Panc1 (cell line): ENCODE results near the gene SLC22A23. TPM values are rescaled to one million over a fixed set of nuclear protein-coding genes. Genes with fewer than 3 reads are reported as not detected.

Experiments used
- ATAC-seq: fragments of 200-7000 bp; cut with Tn5 transposase; 2 replicates; pipeline ENCODE4 v1.9.1; 2020; ENCODE audit warnings: mild to moderate bottlenecking, moderate library complexity
- BruUV-seq: library from RNA; stranded (reverse); fragments of 400-500 nt; replicated peaks from 2 replicates; lab custom pipeline; 2021; lab: Mats Ljungman, UMichigan
- CTCF ChIA-PET: fragments of 300-600 bp; sonication (Branson Sonifier 250); formaldehyde crosslinking; loops from one replicate; lab custom pipeline; 2022; ENCODE audit warnings: antibody characterized with exemption; lab: Charles Lee
- POLR2A ChIA-PET: fragments of 300-600 bp; sonication (Branson Sonifier 250); formaldehyde crosslinking; loops from one replicate; lab custom pipeline; 2022; ENCODE audit warnings: antibody characterized with exemption; lab: Charles Lee
- DNase-seq: peaks from one replicate; pipeline ENCODE4 v3.0.0-alpha.2; 2010; ENCODE audit warnings: low read depth, low spot score
- H3K27ac ChIP-seq: 2 replicates; pipeline ENCODE4 v1.5.1; 2011; ENCODE audit warnings: mild to moderate bottlenecking, low read length, inconsistent platforms
- H3K27me3 ChIP-seq: fragments of 200-500 bp; sonication (Bioruptor generic); 2 replicates; pipeline ENCODE4 v1.6.0; 2014; ENCODE audit warnings: low read length, inconsistent platforms; ENCODE audit not compliant: control insufficient read depth, insufficient read depth
- H3K36me3 ChIP-seq: fragments of 200-500 bp; sonication (Bioruptor generic); 2 replicates; pipeline ENCODE4 v1.5.1; 2014; ENCODE audit warnings: inconsistent platforms, mild to moderate bottlenecking, low read length, moderate library complexity; ENCODE audit not compliant: control insufficient read depth, insufficient read depth
- H3K4me1 ChIP-seq: 2 replicates; pipeline ENCODE4 v1.5.1; 2011; ENCODE audit warnings: inconsistent platforms, mild to moderate bottlenecking, low read length, moderate library complexity; ENCODE audit not compliant: control insufficient read depth, insufficient read depth
- H3K4me3 ChIP-seq, 2 experiments: 2 replicates each; pipeline ENCODE4 v1.5.1; 2011 to 2012; ENCODE audit warnings: low read depth in 2 of 2, low read length in 2 of 2, mild to moderate bottlenecking in 2 of 2, inconsistent platforms in 1 of 2, moderate library complexity in 1 of 2
- H3K9me3 ChIP-seq: fragments of 200-500 bp; sonication (Bioruptor generic); 2 replicates; pipeline ENCODE4 v1.5.1; 2014; ENCODE audit warnings: low read depth, mild to moderate bottlenecking, inconsistent platforms, low read length, moderate library complexity; ENCODE audit not compliant: control insufficient read depth, insufficient read depth
- CTCF ChIP-seq: fragments of 450-650 bp; IDR thresholded peaks from 2 replicates; pipeline ENCODE4 v1.5.1; 2017; ENCODE audit warnings: mild to moderate bottlenecking
- POLR2AphosphoS5 ChIP-seq: IDR thresholded peaks from 2 replicates; pipeline ENCODE4 v1.6.1; 2012; ENCODE audit warnings: mild to moderate bottlenecking, low read depth, low read length, moderate library complexity
- REST ChIP-seq, 2 experiments: IDR thresholded peaks; 2 replicates each; pipeline ENCODE4 v1.6.1; 2011 to 2012; ENCODE audit warnings: low read depth in 2 of 2, control low read depth in 1 of 2, low read length in 1 of 2, mild to moderate bottlenecking in 1 of 2, moderate library complexity in 1 of 2; ENCODE audit not compliant: insufficient read depth in 1 of 2
- SIN3A ChIP-seq: IDR thresholded peaks from 2 replicates; pipeline ENCODE4 v1.6.1; 2012; ENCODE audit warnings: low read depth, mild to moderate bottlenecking, low read length, moderate library complexity, borderline replicate concordance; ENCODE audit not compliant: insufficient read depth
- TCF7L2 ChIP-seq: IDR thresholded peaks from 2 replicates; pipeline ENCODE4 v1.6.1; 2011; ENCODE audit warnings: mild to moderate bottlenecking, low read depth, low read length, inconsistent platforms
- in situ Hi-C: cut with HindIII; loops from 2 replicates; pipeline ENCODE4 v1.10.0; 2016; ENCODE audit warnings: low sequenced_read_pairs, low pct_unique_long_range_greater_than_20kb
- intact Hi-C: fragments of 100-400 bp; cut with micrococcal nuclease; formaldehyde crosslinking; loops from one replicate; pipeline ENCODE4 v1.10.0; 2022; ENCODE audit not compliant: unreplicated experiment
- total RNA-seq: library from RNA; stranded (reverse); gene quantifications from one replicate; pipeline ENCODE4 v1.2.1, GENCODE V29; 2021; ENCODE audit not compliant: unreplicated experiment

SLC22A23 gene
- total RNA-seq, 1 experiment from 2014 or later, result 4.5 TPM

- DNase-seq, result no peak
- H3K36me3 ChIP-seq, result no peaks in the 10 kb centered on the region
- H3K4me3 ChIP-seq, result no peak overlapping the region
- peaks cover 6% of the 10 kb centered on the region for H3K4me1 ChIP-seq
- TF ChIP-seq POLR2AphosphoS5, result no peak
- no peak for TF ChIP-seq REST (IDR thresholded peaks at IDR 0.05; ENCODE audit: insufficient read depth in 1 of 2, low read depth in 2 of 2, low read length in 1 of 2)
- no peak for TF ChIP-seq SIN3A
- BruUV-seq, result no TSS peak
- ATAC-seq, result no peak
- no peak overlapping the region for H3K27ac ChIP-seq
- H3K27me3 ChIP-seq, result no peaks in the 10 kb centered on the region
- intact Hi-C loops, result no loop called here
- CTCF ChIA-PET, result interaction anchor here (0.6 kb wide), 1 partner anchor 94 kb away, joined by 6 read pairs; no protein-coding TSS in a partner anchor
- POLR2A ChIA-PET, result interaction anchor here (0.5 kb wide), 1 partner anchor 28 kb away, joined by 5 read pairs; no protein-coding TSS in a partner anchor
- in situ Hi-C loops, result no loop called here
- no peaks in the 10 kb centered on the region for H3K9me3 ChIP-seq
Observed at GRCh38 chr6:3442431-3443220, 14.2 kb downstream of the SLC22A23 start.

- H3K4me3 ChIP-seq, result no peak overlapping the region
- no peak overlapping the region for H3K27ac ChIP-seq
- peaks cover 6% of the 10 kb centered on the region for H3K4me1 ChIP-seq
- TF ChIP-seq SIN3A (no peak), CTCF (no peak), TCF7L2 (no peak), REST (IDR thresholded peaks at IDR 0.05; ENCODE audit: insufficient read depth in 1 of 2, low read depth in 2 of 2, low read length in 1 of 2) (no peak), POLR2AphosphoS5 (no peak)
- in situ Hi-C loops, result no loop called here
- H3K36me3 ChIP-seq, result no peaks in the 10 kb centered on the region
- H3K27me3 ChIP-seq, result no peaks in the 10 kb centered on the region
- CTCF ChIA-PET, result interaction anchor here (0.7 kb wide), 1 partner anchor 448 kb away, joined by 3 read pairs; no protein-coding TSS in a partner anchor
- no peaks in the 10 kb centered on the region for H3K9me3 ChIP-seq
- POLR2A ChIA-PET, result interaction anchor here (0.5 kb wide), 1 partner anchor 154 kb away, joined by 4 read pairs; no protein-coding TSS in a partner anchor
- no peak for DNase-seq
- ATAC-seq, result no peak
- intact Hi-C loops, result no loop called here
- BruUV-seq, result no TSS peak
Observed at GRCh38 chr6:3440911-3441310, 15.9 kb downstream of the SLC22A23 start.
